WI38 (cell line): ENCODE results near the gene MCOLN1.

Experiments used
- H3K4me3 ChIP-seq: 2 replicates; pipeline ENCODE4 v1.5.1; 2011; ENCODE audit warnings: low read depth, mild to moderate bottlenecking, control low read depth, low read length
- TF ChIP-seq, protein P1 (sequence below): IDR thresholded peaks from 2 replicates; pipeline ENCODE4 v1.5.1; 2012; ENCODE audit warnings: low read depth, mild to moderate bottlenecking, control low read depth, low read length

The MCOLN1 gene

DNA sequence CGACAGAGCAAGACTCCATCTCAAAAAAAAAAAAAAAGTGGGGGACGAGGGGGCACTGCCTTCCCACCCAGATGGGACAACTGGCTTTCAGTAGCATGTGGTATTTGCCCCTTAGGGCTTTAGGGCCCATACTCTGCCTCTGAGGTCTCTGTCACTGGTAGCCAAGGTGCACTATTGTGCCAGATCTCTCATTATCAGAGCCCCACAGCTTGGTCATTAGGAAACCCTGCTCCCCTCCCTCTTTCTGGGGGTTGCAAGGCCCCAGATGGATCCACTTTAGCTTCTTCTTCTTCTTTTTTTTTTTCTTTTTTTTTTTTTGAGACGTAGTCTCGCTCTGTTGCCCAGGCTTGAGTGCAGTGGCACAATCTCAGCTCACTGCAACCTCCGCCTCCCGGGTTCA lies 17.7 kb upstream of the MCOLN1 start:
- H3K4me3 ChIP-seq = no peak overlapping the region
- TF ChIP-seq, protein P1, sequence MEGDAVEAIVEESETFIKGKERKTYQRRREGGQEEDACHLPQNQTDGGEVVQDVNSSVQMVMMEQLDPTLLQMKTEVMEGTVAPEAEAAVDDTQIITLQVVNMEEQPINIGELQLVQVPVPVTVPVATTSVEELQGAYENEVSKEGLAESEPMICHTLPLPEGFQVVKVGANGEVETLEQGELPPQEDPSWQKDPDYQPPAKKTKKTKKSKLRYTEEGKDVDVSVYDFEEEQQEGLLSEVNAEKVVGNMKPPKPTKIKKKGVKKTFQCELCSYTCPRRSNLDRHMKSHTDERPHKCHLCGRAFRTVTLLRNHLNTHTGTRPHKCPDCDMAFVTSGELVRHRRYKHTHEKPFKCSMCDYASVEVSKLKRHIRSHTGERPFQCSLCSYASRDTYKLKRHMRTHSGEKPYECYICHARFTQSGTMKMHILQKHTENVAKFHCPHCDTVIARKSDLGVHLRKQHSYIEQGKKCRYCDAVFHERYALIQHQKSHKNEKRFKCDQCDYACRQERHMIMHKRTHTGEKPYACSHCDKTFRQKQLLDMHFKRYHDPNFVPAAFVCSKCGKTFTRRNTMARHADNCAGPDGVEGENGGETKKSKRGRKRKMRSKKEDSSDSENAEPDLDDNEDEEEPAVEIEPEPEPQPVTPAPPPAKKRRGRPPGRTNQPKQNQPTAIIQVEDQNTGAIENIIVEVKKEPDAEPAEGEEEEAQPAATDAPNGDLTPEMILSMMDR = no peak

DNA sequence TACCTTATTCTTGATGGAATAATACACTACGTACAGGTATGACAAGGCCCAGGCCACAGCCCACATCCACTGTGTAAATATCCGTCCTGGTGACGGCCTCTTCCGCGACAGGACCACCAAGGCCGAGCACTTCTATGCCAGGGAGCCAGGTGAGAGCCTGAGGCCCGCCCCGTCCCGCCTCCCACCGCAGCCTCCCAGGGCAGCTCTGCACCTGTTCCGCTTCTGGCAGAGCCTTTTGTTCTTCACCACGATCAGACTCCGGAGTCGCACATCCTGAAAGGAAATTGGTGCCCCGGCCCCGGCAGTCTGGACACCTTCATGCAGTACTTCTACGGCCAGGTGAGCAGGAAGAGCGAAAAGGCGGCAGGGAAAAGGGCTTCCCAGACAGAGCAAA lies 17.1 kb upstream of the MCOLN1 start:
- TF ChIP-seq, protein P1 = no peak
- no peak overlapping the region for H3K4me3 ChIP-seq

DNA sequence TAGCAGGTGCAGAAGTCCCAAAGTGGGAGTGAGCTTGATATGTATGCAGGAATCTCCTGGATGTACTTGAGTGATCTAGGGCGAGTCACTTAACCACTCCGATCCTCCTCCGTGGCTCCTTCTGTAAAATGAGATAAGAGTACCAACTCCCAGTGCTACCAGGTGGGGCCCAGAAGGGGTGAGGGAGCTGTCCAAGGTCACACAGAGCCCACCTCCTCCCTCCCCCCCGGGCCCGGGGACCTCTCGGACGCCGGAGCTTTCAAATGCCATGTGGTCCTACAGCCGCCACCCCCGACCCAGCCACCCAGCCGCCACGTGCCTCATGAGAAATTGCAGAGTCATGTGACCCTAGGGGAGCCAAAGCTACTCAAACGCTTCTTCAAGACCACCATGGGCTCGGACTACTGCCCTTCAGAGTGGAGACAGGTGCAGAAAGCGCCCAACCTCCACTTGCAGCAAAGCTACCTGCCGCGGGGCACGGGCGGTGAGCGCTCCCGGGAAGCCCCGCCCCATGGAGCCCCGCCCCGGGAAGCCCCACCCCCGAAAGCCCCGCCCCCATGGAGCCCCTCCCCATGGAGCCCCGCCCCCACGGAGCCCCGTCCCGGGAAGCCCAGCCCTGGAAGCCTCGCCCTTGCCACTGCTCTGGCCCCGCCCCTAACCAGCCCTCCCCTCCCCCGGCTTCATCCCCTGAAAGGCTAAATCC lies 16.6 kb upstream of the MCOLN1 start:
- no peak overlapping the region for H3K4me3 ChIP-seq
- TF ChIP-seq, protein P1 = no peak

DNA sequence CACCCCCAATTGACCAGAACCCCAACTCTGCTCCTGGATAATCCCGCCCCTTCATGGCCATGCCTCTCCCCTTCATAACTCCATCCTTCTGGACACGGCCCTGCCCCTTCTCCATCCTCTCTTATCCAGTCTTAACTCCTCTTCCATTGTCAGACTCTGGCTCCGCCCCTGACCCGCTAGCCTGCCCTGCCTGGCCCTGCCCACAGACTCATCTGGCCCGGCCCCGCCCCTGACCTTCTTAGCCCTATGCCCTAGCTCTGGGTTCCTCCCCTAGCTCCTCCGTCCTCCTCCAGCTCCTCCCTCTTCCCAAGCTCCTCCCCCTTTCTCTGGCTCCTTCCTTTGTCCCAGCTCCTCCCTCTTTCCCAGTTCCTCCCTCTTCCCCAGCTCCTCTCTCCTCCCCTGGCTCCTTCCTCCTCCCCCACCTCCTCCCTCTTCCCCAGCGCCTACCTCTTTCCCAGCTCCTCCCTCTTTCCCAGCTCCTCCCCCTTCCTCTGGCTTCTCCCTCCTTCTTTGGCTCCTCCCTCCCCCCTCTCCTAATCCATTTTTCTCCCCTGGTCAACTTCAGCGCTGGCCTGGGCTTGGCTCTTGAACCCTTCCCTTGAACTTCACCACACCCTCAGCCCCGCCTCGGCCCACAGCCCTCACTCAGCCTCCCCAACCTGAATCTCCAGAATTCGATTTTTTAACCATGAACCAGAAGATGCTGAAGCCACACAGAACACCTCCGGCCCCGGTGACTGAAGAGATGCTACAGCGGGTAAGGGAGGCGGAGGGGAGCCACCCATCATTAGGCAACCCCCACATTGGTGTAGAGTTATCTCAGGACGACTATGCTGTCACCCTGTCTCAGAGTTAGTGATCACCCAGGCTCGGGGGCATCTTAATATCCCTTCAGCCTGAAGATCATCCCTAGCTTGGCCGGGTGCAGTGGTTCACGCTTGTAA lies 15.8 kb upstream of the MCOLN1 start:
- TF ChIP-seq, protein P1 = no peak

DNA sequence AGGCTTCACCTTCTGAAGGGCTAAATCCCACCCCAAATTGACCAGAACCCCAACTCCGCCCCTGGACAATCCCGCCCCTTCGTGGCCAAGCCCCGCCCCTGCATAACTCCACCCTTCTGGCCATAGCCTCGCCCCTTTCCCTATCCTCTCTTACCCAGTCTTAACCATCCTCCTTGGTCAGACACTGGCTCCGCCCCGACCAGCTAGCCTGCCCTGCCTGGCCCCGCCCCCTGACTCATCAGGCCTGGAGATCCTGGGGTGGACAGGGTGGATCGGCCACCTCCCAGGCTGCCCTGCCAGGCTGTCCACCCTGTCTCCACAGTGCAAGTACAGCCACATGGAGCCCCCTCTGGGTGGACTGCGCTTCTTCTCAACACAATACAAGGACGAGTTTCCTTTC lies 14.5 kb upstream of the MCOLN1 start:
- TF ChIP-seq, protein P1 = no peak
- no peak overlapping the region for H3K4me3 ChIP-seq

More for the DNA sequence above, 15.8 kb upstream of the MCOLN1 start:
- no peak overlapping the region for H3K4me3 ChIP-seq

DNA sequence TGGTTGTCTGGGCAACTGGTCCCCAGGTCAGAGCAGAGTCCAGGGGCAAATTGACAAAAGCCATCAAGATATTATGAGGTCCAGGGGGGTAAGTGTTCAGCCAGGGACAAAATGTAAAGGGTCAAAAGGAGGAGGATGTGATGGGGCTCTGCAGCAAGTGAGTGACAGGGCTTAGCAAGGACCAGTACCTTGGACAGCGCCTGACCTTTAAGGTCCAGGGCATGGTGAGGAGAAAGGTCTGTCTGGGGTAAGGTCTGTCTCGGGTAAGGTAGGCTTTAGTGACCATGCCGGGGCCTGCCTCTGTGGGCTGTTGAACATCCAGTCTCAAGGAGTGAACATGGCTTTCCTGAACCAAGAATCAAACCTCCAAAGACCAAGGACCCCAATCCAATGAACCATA lies 12.8 kb upstream of the MCOLN1 start:
- TF ChIP-seq, protein P1 = no peak
- H3K4me3 ChIP-seq = no peak overlapping the region

DNA sequence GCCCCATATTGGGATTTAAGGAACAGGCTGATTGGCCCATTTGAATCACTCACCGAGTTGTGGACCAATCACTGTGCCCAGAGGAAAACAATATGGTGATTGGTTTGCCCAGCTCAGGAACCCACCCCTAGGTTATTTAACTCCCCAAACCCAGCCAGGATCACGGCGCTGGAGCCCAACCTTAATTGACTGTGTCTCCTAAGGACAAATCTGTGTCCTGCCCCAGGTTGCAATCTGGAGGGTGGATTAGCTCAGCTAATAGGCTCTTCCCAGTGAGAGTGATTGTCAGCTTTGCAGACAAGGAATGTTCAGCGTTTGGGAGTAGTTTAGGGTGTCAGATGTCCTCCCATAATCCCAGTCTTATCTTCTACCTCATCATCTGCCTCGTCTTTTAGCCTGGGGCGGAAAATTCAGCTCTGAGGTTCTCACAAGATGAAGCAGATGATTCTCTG lies 10.0 kb upstream of the MCOLN1 start:
- H3K4me3 ChIP-seq = no peak overlapping the region
- TF ChIP-seq, protein P1 = no peak
